Measurements from ENCODE around the gene AKNA. TPM values are rescaled to one million over a fixed set of nuclear protein-coding genes. Genes with fewer than 3 reads are reported as not detected.

Gene AKNA
- total and polyA plus RNA-seq, 2 experiments from 2014 or later: 5.7 to 25.2 TPM

GRCh38 chr9:114371343-114371944 lies 16.3 kb downstream of the AKNA start:
- Histone ChIP-seq H3K4me3 (no peak overlapping the region), H3K36me3 (peaks cover 4% of the 10 kb centered on the region), H3K4me1 (ENCODE audit: low read depth) (no peaks in the 10 kb centered on the region), H3K27ac (no peak overlapping the region), H3K27me3 (no peaks in the 10 kb centered on the region), H3K9me3 (ENCODE audit: low read depth) (no peaks in the 10 kb centered on the region)
- no peak for TF ChIP-seq CTCF (IDR thresholded peaks at IDR 0.05; ENCODE audit: low read depth, low read length)
- DNase-seq (ENCODE audit: low read depth in 1 of 2, low spot score in 1 of 2): no peak

- no peak overlapping the region for H3K4me3 ChIP-seq
Observed at GRCh38 chr9:114370968-114371320, 16.8 kb downstream of the AKNA start.

GRCh38 chr9:114370251-114370967 lies 17.4 kb downstream of the AKNA start:
- TF ChIP-seq CTCF (IDR thresholded peaks at IDR 0.05; ENCODE audit: low read depth, low read length): no peak
- Histone ChIP-seq H3K4me1 (ENCODE audit: low read depth) (no peaks in the 10 kb centered on the region), H3K27ac (no peak overlapping the region), H3K27me3 (no peaks in the 10 kb centered on the region), H3K36me3 (peaks cover 4% of the 10 kb centered on the region), H3K9me3 (ENCODE audit: low read depth) (no peaks in the 10 kb centered on the region), H3K4me3 (no peak overlapping the region)
- DNase-seq (ENCODE audit: low read depth in 1 of 2, low spot score in 1 of 2): no peak

More at GRCh38 chr9:114370968-114371320, 16.8 kb downstream of the AKNA start:
- no peak overlapping the region for H3K27ac ChIP-seq
- peaks cover 4% of the 10 kb centered on the region for H3K36me3 ChIP-seq
- H3K9me3 ChIP-seq (ENCODE audit: low read depth): no peaks in the 10 kb centered on the region
- DNase-seq (ENCODE audit: low read depth in 1 of 2, low spot score in 1 of 2): no peak
- H3K27me3 ChIP-seq: no peaks in the 10 kb centered on the region
- TF ChIP-seq CTCF (IDR thresholded peaks at IDR 0.05; ENCODE audit: low read depth, low read length): no peak
- no peaks in the 10 kb centered on the region for H3K4me1 ChIP-seq (ENCODE audit: low read depth)

GRCh38 chr9:114369216-114370130 lies 18.3 kb downstream of the AKNA start:
- no peak for DNase-seq (ENCODE audit: low read depth in 1 of 2, low spot score in 1 of 2)
- no peak overlapping the region for H3K27ac ChIP-seq
- H3K27me3 ChIP-seq: no peaks in the 10 kb centered on the region
- no peak overlapping the region for H3K4me3 ChIP-seq
- H3K9me3 ChIP-seq (ENCODE audit: low read depth): no peaks in the 10 kb centered on the region
- no peaks in the 10 kb centered on the region for H3K4me1 ChIP-seq (ENCODE audit: low read depth)
- peaks cover 4% of the 10 kb centered on the region for H3K36me3 ChIP-seq
- no peak for TF ChIP-seq CTCF (IDR thresholded peaks at IDR 0.05; ENCODE audit: low read depth, low read length)

GRCh38 chr9:114367772-114368569 lies 19.8 kb downstream of the AKNA start:
- Histone ChIP-seq H3K27ac (no peak overlapping the region), H3K4me3 (no peak overlapping the region), H3K4me1 (ENCODE audit: low read depth) (no peaks in the 10 kb centered on the region), H3K9me3 (ENCODE audit: low read depth) (no peaks in the 10 kb centered on the region), H3K36me3 (peaks cover 12% of the 10 kb centered on the region), H3K27me3 (no peaks in the 10 kb centered on the region)
- TF ChIP-seq CTCF (IDR thresholded peaks at IDR 0.05; ENCODE audit: low read depth, low read length): no peak
- DNase-seq (ENCODE audit: low read depth in 1 of 2, low spot score in 1 of 2): no peak
